ENCODE data around the gene ALS2.
A peak's percentile ranks its signal among the peaks of the same experiment; 100 is the strongest.

ALS2 gene

DNA sequence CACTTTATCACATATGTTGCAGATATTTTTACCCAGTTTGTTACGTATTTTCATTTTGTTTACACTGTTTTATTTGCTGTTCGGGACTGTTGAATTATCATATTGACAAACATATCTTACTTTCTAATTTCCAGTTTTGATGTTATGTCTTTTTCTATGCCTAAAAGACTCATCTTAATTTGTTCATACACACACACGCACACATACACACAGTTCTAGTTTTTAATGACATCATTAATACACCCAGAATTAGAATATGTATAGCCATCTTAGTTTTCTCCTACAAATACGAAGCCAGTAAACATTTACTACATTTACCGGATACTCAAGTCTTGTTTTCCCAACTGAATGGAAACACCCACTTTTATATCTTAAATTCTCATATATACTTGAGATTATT is 29.2 kb downstream of the ALS2 start:
- no peak for DNase-seq

DNA sequence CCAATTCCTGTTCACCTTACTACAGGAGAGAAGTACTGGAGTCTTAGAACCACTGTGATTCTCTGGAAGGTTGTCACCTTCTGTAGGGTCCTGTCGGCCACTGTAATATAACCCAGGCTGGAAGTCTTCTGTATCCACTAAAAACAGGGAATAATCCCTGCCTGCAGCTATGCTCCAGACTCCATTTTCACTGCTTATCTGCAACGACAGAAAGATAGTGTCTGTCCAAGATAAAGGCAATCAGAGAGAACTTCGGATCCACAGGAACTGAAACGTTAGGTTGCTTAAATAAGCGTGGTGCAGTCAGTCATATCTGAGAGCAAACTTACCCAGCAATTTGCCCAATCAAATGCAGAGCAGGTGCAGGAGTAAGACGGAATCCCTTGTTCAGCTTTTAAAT is 34.2 kb downstream of the ALS2 start:
- DNase-seq = no peak

DNA sequence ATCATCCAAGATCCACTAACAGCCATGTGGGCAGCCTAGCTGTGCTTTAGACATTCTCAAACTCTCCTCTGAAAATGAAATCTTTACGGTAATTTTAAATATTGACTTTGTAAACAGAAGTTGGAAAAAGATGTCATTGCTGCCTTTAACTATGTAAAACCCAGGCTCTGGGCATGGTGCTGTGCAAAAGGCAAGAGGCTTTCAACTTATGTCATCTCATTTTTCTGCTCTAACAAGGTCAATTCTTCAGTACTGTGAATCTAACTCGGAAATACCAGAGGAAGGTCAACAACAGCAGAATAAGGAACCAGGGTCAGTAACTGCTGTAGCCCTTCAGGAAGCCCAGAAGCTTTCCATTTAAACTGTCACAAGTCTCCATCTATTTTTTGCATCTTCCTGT is 45.2 kb downstream of the ALS2 start:
- no peak for DNase-seq

DNA sequence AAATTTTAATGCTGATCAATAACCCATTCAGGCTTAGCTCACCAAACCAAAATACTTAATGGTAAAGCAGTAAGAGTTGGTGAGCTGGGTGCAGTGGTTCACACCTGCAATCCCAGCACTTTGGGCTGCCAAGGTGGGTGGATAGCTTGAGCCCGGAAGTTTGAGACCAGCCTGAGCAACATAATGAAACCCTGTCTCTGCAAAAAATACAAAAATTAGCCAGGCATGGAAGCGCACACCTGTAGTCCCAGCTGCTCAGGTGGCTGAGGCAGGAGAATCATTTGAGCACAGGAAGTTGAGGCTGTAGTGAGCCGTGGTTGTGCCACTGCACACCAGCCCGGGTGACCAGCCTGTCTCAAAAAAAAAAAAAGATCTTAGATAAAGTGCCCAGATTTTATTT is 46.6 kb downstream of the ALS2 start:
- DNase-seq = peak; percentile 21

DNA sequence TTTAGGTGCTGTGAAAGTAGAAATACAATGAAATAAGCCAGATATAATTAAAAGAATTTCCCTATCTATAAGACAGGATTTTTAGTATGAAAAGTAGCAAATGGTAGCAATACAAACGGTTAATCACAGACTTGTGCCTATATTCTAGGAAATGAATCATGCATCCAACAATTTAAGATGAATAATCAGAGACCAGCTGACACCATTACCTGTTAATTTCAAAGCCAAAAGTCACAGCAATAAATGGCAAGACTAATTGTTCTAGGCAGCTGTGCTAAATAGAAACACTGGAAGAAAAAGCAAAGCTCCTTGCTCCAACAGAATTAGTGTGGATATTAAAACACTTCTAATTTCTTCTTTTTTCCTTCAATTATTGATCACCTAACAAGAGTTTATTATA is 47.2 kb downstream of the ALS2 start:
- DNase-seq = no peak

DNA sequence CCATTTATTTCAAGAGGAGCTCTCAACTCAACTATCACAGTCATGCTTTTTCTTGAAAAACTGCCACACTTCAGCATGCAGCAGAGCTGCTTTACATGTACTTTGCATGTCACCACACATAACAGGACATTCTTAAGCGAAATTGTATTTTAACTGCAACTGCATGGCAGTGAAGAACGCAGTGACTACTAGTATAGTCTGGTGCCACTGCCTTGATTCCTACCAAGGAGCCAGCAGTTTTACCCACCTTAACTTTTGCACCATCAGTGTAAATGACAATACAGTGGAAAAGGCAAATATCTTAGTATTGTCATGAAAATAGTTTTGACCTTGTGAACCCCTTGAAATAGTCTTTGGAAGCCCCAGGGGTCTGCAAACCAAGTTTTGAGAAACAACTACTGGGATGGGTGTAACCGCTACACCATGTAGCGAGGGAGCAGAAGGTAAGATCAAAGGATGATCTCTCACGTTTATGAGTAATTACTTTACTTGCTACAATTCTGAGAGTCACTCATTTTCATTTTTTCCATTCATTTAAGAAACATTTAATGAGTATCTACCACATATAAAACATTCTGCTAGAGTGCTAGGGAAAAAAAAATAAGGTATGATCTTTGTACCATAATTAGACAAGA is 50.0 kb downstream of the ALS2 start:
- DNase-seq = no peak

DNA sequence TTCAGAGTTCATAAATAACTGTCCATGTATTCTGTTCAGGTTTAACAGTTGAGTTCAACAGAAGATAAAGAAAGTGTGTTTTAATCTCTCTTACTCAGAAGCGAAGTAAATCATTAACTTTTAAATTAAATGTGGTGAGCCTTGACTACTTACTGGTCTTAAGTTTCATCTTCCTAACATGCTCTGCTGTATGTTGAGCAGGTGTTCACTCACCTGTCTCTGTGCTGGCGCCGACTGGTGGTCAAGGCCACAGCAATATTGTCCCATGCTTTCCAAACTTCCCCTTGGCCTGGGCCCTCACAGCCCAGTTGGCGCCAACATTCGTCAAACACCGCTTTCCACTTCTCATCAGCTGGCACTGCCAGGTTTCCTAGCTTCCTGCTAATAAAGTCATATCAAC is 65.3 kb downstream of the ALS2 start:
- DNase-seq = no peak

DNA sequence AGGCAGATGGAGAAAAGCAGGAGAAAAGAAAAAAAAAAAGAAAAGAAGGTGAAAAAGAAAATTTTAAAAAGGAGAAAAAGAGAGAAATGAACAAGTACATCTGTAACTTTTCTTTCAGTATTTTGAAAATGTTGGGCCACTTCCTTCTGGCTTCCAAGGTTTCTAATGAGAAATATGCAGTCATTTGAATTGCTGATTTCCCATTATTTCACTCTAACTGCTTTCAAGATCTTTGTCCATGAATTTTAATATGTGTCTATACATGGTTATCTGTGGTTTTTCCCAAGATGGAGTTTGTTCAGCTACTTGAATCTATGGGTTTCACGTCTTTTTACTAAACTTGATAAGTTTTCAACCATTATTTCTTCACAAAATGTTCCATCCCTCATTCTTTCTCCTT is 68.0 kb downstream of the ALS2 start:
- DNase-seq = no peak

DNA sequence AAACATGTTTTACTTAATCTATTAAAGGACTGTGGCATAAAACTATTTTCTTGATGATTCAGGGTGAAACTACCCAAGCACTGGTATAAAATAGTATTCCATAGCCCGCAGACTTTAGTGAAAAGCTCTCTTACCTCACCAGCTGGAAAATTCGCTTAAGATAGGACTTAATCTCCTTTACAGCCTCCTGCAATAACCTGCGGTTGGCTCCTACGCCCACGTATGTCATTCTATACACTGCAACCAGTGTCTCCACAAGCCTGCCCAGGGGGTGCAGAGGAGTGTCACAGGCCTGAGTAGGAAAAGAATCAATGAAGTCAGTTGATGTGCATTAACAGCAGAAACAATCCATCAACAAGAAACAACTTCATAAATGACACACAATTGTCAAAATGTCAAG is 71.0 kb downstream of the ALS2 start:
- no peak for DNase-seq

DNA sequence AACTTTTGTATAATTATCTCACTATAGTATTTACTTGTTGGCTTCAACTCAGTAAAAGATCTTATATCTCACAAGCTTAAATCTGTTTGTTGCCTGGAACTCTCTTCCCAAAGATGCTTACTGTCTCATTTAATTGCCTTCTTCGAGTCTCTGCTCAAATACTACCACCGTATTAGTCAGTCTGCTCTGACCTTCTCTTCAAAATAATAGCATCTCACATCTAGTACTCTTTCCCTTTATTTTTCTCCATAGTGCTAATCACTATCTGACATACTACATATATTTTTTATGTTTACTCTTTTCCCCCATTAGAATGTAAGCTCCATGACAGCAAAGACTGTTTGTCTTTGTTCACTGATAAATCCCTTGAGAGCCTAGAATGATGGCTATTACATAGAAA is 71.7 kb downstream of the ALS2 start:
- DNase-seq = no peak

DNA sequence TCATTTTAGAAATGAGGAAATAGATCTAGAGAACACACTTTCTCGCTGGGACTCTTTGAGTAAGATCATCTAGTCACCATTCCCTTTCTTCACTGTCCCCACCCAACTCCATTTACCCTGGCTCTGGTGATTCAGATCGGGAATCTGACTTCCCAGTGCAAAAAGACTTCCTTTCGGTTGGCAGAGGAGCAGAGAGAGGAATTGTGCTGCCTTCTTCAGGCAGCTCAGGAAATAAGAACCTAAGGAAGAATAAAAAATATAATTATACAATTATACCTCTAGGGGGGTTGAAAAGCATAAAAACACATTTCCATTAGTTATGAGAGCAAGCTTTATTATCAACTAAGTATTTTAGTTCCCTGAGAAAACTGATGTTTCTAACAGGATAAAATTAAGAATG is 73.0 kb downstream of the ALS2 start:
- DNase-seq = no peak

DNA sequence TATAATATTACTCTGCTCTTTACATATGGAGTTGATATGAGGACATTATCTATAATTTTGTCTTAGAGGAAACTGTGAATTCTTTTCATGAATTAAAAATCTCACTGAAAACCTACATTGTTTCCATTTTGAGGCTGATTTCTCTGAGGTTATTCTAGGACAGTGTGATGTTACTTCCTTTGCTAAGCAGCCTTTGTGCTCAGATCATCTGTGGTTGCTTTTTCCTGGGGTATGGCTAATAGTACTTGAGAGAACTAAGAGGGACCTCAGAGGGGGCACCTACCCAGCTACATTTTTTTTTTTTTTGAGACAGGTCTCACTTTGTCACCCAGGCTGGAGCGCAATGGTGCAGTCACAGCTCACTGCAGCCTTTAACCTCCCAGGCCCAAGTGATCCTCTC is 73.6 kb downstream of the ALS2 start:
- no peak for DNase-seq

DNA sequence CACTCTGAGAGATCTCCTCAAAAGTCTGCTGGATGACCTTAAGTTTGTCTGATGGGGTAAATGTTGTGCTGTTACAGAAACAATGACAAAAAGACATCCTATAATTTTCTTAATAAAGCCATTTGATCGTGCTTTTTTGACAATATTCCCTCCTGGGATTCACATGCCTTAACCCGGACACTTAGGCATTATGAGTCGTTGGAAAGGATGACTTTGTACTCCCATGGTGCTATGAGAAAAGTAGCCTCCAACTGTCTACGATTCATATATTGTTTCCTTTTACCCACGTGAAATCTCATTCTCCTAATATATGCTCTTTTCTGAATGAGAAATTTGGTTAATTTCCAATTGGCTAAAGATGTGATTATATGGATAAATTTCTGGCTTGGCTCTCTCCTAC is 76.2 kb downstream of the ALS2 start:
- no peak for DNase-seq

DNA sequence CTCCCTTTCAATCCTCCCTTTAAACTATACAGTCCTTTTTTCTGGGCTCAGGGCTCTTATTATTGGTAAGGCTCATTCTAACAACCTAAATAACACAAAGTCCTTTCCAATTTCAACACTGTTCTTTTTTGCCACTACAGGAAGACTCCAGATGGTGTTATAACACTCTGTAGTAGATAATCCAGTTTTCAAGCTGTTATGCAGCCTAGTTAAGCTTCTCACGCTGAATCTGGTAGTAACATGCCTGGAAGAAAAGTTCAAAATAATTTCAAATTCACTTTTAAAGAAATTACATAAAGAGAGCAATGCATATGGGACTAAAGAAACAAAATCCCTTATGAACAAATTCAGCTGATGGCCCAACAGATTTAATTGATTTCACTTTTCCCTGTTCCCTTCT is 79.1 kb downstream of the ALS2 start:
- DNase-seq = no peak

DNA sequence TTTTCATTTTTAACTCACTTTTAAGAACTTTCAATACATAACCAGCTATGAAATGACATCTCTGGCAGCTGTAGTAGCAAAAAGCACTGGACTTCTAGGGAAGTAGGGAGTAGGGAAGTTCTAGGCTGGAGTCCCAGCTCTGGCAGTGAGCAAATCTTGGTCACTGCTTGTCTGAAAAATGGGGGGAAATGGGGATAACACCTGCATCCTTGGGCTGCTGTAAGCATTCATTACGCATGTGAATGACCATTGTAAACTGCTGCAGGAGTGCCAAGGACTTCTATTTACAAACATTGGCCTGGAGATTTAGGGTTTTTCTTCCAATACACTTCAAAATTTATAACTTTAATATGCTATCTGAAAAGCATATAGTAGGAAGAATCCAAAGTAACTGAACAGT is 81.3 kb downstream of the ALS2 start:
- no peak for DNase-seq

DNA sequence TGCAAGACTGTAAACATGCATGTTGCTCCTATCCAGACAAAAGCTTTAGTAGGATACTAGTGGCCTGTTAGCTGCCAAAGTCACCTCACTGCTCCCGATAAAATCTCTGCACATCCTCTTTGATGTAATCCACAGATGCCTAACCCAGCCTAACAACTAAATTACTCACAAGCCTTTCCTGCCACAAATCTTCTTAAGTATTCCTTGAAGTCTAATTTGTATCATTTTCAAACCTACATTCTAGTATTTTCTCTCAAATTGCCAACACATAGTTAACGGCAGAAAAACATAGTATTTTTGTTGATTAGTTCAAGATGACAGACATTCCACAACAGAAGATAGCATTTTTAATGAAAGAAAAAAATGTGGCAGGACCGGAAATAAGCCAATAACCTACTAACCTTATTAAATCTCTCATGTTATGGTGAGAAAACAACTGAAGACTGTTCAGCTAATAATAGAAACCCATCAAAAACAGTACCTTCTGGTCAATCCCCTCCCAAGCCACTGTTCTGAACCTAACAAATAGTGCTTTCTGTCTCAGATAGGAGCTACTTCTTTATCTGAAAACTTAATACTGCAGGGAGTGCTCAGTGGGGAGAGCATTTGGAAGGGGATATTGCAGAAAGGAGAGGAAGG is 82.0 kb downstream of the ALS2 start, which contains the start of gene MPP4:
Gene MPP4, minus strand, starts transcription at position 57 of the 639 bp plus-strand sequence. CDS start 4,690 bp downstream, outside the sequence.
- DNase-seq = no peak

DNA sequence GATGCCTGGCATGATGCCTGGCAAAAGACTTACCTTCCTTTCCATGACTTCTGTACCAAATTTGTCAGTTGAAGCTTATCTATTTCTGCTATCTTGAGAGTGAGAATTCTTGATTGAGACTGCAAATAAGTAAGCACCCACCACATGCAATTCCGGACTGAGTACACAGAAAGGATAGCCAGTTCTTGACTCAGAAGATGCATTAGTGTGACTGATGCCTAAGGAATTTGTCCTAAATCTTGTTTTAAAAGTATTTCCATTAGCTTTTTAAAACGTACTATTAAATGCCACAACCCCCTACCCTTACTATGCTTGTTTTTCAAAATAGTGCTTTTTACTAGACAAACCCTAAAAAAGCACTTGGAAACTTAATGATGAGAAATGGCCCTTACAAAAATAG is 82.8 kb downstream of the ALS2 start:
- DNase-seq = no peak

DNA sequence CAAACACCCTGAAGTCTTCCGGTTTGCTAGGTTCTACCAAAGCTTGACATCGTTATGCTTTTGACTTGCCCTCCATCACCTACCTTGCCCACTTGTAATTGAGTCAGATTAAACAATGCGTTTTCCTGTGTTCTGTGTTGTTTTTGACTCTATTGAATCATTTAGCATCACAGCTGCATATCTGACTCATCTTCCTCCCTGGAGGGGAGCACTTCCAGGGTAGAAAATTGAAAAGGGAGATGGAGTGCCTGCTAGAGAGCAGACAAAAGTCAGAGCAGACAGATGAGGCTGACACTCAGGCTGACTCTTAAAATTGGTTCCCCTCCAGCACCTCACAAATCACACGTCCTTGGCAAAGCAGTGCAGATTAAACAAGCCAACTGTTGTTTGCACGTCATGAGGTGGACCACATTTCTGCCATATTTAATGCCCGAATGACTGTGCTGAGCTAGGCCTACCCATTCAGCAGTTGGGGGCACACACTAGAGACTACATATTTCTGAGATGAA is 84.5 kb downstream of the ALS2 start:
- peak; percentile 2 for DNase-seq

DNA sequence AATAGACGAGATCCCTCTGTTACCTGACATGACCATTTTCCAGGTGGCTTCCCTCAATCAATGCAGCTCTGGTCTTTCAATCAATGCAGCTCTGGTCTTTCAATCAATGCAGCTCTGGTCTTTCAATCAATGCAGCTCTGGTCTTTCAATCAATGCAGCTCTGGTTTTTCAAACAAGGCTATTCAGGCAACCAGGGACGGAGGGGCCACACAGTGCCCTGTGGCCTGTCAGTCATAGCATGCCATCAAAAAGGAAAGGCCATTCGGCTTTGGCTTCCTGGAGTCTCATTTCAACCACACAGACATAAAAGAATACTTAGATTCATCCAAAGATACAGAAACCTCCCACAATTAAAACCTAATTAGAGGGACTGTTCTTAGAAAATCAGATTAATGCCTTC is 95.6 kb downstream of the ALS2 start:
- no peak for DNase-seq

DNA sequence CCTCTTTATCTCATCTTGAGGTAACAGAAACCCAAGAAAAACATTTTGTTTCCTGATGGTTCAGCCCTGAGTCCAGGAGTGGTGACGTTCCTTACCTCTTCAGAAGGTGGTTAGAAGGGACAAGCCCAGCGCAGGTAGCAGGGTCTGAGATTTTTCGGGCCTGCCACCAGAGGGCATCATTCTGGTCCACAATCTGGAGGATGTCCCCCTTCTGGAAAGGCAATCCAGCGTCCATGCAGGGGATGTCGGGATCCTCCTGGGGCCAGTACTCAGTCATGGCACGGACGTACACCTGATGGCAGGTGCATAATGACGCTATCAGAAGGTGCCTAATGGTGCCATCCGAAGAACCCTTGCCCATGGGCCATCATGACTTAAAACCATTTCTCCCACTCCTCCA is 100.0 kb downstream of the ALS2 start:
- no peak for DNase-seq

DNA sequence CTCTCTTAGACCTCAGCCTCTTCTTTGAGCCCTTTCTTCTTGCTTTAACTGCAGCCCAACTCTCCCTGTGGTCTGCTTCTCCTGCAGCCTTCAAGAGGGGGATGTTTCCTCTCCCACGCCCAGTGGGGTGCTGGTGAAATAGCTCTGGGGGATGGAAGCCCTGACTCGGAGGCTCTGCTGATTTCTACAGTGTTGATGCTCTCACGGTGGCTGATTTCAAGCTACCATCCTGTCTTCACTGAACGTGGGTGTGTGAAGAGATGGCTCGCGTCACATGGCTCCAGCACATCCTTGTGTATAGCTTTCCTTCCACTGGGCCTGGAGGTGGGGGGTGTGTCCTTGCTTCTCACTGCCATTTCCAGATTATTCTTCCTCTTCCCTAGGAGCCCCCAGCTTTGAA is 102.3 kb downstream of the ALS2 start:
- no peak for DNase-seq

DNA sequence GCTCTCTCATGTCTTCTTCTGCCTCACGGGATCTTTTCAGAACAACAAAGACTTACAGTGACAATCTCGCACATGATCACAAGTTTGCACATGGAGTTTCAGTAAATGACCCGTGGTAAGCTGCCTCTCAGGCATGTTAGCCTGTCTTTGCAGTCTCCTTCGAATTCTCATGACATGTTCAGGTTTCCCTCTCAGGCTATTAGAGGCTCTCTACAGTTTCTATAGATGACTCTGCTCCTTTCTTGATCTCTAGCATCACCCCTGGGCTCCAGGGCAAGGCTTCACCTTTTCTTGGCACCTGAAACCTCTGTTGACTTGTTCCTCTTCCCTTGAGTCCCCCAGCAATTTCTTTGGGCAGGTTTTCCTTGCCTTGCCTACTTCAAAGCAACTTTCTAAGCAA is 105.3 kb downstream of the ALS2 start:
- DNase-seq = no peak

DNA sequence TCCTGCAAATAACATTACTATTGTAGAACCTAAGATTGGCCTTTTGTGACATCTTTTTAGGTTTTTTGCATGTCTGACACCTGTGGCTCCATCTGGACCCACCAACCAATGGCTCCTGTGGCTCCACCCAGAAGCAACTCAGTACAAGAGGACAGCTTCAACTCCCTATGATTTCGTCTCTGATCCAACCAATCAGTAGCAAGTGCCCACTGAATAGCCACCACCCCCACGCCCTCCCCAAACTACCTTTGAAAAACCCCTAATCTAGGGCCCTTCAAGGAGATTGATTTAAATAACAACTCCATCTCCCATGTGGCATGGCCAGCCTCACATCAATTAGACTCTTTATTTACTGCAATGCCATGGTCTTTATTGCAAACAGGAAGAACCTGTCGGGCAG is 105.9 kb downstream of the ALS2 start:
- DNase-seq = no peak

DNA sequence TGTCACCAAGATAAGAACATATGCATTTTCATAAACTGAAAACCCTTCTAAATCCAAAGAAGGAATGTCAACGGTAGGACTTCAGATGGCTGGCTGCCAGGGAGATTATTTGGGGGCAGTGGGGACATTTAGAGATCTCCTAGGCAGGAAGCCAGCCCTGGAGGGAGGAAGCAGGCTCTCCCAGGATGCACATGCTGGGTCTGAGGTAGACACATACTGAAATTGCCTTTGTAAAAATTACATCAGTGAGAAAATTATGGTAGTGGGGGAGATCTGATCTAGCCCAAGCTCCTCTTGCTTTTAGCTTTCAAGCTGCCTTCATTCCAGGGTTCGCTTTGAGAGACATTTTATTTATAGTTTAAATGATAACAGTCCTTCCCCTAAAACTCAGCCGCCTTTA is 106.4 kb downstream of the ALS2 start:
- DNase-seq = no peak

DNA sequence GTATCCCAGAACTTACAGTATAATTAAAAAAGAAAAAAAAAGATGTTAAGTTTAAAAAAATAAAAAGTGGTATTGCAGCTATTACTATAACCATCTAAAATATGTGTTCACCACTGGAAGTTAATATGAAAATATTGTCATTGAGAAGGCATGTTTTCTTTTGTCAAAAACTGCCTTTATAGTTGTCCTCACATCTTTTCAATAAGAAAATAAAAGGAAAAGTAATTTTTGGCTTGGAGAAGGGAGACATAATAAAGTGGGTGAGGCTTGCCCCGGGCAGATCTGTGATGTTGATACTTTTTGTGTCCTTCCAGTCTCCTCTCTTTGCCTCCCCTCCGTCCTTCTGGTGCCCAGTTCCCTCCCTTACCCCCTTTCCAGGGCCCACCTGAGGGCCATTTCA is 107.2 kb downstream of the ALS2 start:
- DNase-seq = no peak
